ENCODE results near the gene BTN3A1.

- no peak for TF ChIP-seq EZH2 (IDR thresholded peaks at IDR 0.05; ENCODE audit: low read length, missing control alignments)
- no peak for TF ChIP-seq CTCF (conservative IDR thresholded peaks at IDR 0.05 in 1 of 2, IDR thresholded peaks at IDR 0.05 in 1 of 2; ENCODE audit: low read depth in 1 of 2, low read length in 2 of 2)
Measured at GRCh38 chr6:26414281-26414680, 12.2 kb downstream of the BTN3A1 start.

Data from fibroblast of lung (primary cell).